ENCODE data around the gene LETMD1.

GRCh38 chr12:51019927-51020326, 28.2 kb upstream of the LETMD1 start:
- no peak for TF ChIP-seq EZH2 (IDR thresholded peaks at IDR 0.05; ENCODE audit: borderline replicate concordance, insufficient read depth, low read depth, low read length, poor library complexity, severe bottlenecking)
- no peak for TF ChIP-seq CTCF (IDR thresholded peaks at IDR 0.05)

All from B cell (primary cell).